Heart right ventricle (tissue), 16 donors: Measurements from ENCODE around the gene FAR1. TPM values are rescaled to one million over a fixed set of nuclear protein-coding genes. Genes with fewer than 3 reads are reported as not detected.

Source experiments
- ATAC-seq, 8 donors: fragments of 200-7000 bp; cut with Tn5 transposase; one replicate each; pipeline ENCODE4 v1.9.1; 2020; ENCODE audit warnings: mild to moderate bottlenecking in 8 of 8, moderate library complexity in 8 of 8, moderate number of reproducible peaks in 1 of 8
- DNase-seq, 2 donors: peaks; one replicate each; pipeline ENCODE4 v3.0.0-alpha.2; 2020
- H3K27ac ChIP-seq, 10 donors: fragments of 200-600 bp; sonication (generic) in 2 of 10; one replicate each; pipeline versions ENCODE4 v1.5.0 to v1.8.0; 2020 to 2022; ENCODE audit warnings: mild to moderate bottlenecking in 3 of 10
- H3K27me3 ChIP-seq, 7 donors: fragments of 200-600 bp; one replicate each; pipeline ENCODE4 v1.8.0; 2021 to 2022; ENCODE audit warnings: mild to moderate bottlenecking in 2 of 7
- H3K36me3 ChIP-seq, 9 donors: fragments of 200-600 bp; sonication (generic) in 1 of 9; one replicate each; pipeline versions ENCODE4 v1.5.0 to v1.8.0; 2020 to 2022; ENCODE audit warnings: mild to moderate bottlenecking in 2 of 9
- H3K4me1 ChIP-seq, 9 donors: fragments of 200-600 bp; sonication (generic) in 1 of 9; one replicate each; pipeline versions ENCODE4 v1.5.0 to v1.8.0; 2020 to 2022; ENCODE audit warnings: mild to moderate bottlenecking in 4 of 9
- H3K4me3 ChIP-seq, 10 donors: fragments of 200-600 bp; sonication (generic) in 2 of 10; one replicate each; pipeline versions ENCODE4 v1.5.0 to v1.8.0; 2020 to 2022; ENCODE audit warnings: mild to moderate bottlenecking in 7 of 10, moderate library complexity in 2 of 10
- H3K9me3 ChIP-seq, 11 donors: fragments of 200-600 bp in 10 of 11; sonication (generic) in 2 of 11; one replicate each; pipeline versions ENCODE4 v1.5.0 to v1.8.0; 2013 to 2022; ENCODE audit warnings: mild to moderate bottlenecking in 2 of 11, control low read depth in 1 of 11, moderate library complexity in 1 of 11
- CTCF ChIP-seq, 9 donors: fragments of 200-600 bp; sonication (generic) in 2 of 9; IDR thresholded peaks; one replicate each; pipeline versions ENCODE4 v1.5.0 to v1.8.0; 2021 to 2022; ENCODE audit warnings: antibody characterized with exemption in 9 of 9, mild to moderate bottlenecking in 5 of 9, moderate library complexity in 1 of 9
- WGBS, 2 donors: extraction: QIAGEN DNeasy Blood & Tissue Kit; methylation state at CpG; one replicate each; pipeline ENCODE4 v1.1.7; 2013; ENCODE audit warnings: inconsistent platforms in 1 of 2; 5-methylcytosine and 5-hydroxymethylcytosine counted together
- intact Hi-C, 10 donors: fragments of 100-400 bp; cut with DNase I; formaldehyde crosslinking; loops; one replicate each; pipeline versions ENCODE4 v1.11.1 to v1.14.2; 2022
- polyA plus RNA-seq, 2 donors: library from polyadenylated mRNA; stranded (reverse); fragments of 200-250 nt; gene quantifications; one replicate each; pipeline ENCODE4 v1.2.3, GENCODE V29; 2013
- total RNA-seq, 10 donors: library from RNA; stranded (reverse); fragmentation: NEBNext Ultra II Directional in 3 of 10; extraction: Animal tissue kit (Norgen Biotek cat#: 25700) in 3 of 10; gene quantifications; one replicate each; pipeline versions ENCODE4 v1.2.1 to v1.2.4, GENCODE V29; 2021 to 2023
- donor health status: Arrhythmogenic right ventricular cardiomyopathy.
- donor health status: ischemic (EF 13 %, LVEDD 7.1; RV severe dilation, severe dysfunction).
- donor health status: healthy with polysubstance abuse.
- donor health status: DM: no; HTN: yes; CAD: no.
- donor health status: DM: no; HTN: no; CAD: no.
- donor health status: ischemic (EF 25% LVEDD 6.9; RV normal size, moderate dysfunction).
- donor health status: ischemic (EF 25% LVEDD 5.7; RV mildly dilated, moderate dysfunction).
- donor health status: healthy.
- donor health status: DM: yes; HTN: yes; CAD: no.
- donor health status: Ischemic cardiomyopathy.
- donor health status: ischemic (EF 35%, LVEDD 5.7; RV mildly dilated, moderate dysfunction).
- donor health status: nonischemic (EF 11% LVEDD 7.7; RV severe dilation, severe dysfunction).
- donor health status: DM: yes; HTN: yes; CAD: no.
- donor health status: PGD.
- donor health status: ischemic (EF 29% LVEDD 5.4; RV normal size, mild dysfunction).
- donor health status: nonischemic (EF 23%, LVEDD 6.1; RV moderate dilation, normal function).

FAR1 gene
- total and polyA plus RNA-seq, 12 donors = 13.3 to 45.9 (median 36.1) TPM

GRCh38 chr11:13694115-13694514 lies 25.6 kb downstream of the FAR1 start:
- TF ChIP-seq CTCF (IDR thresholded peaks at IDR 0.05) = no peak
- DNase-seq = no peak
- peaks cover 0 to 18% (median 8%) of the 10 kb centered on the region in 9 donors for H3K4me1 ChIP-seq
- H3K27me3 ChIP-seq = no peaks in the 10 kb centered on the region
- H3K9me3 ChIP-seq = no peaks in the 10 kb centered on the region
- H3K27ac ChIP-seq = no peak overlapping the region
- H3K36me3 ChIP-seq = peaks cover 0 to 41% (median 4%) of the 10 kb centered on the region in 9 donors
- ATAC-seq = no peak
- no peak overlapping the region for H3K4me3 ChIP-seq
- intact Hi-C loops = no loop called here
- WGBS, 2 donors = 89 to 90% methylated on average over 4 of the region's 4 CpGs

- Histone ChIP-seq H3K27ac (no peak overlapping the region), H3K27me3 (no peaks in the 10 kb centered on the region), H3K36me3 (peaks cover 0 to 53% (median 4%) of the 10 kb centered on the region in 9 donors), H3K4me1 (peaks cover 0 to 20% (median 8%) of the 10 kb centered on the region in 9 donors), H3K4me3 (no peak overlapping the region), H3K9me3 (no peaks in the 10 kb centered on the region)
- ATAC-seq (no peak), DNase-seq (no peak)
- intact Hi-C loops = no loop called here
- TF ChIP-seq CTCF (IDR thresholded peaks at IDR 0.05) = no peak
Observed at GRCh38 chr11:13695886-13696285, 27.4 kb downstream of the FAR1 start.

GRCh38 chr11:13697710-13698109 lies 29.2 kb downstream of the FAR1 start:
- DNase-seq (no peak), ATAC-seq (no peak)
- no peak for TF ChIP-seq CTCF (IDR thresholded peaks at IDR 0.05)

GRCh38 chr11:13698132-13698531 lies 29.7 kb downstream of the FAR1 start:
- TF ChIP-seq CTCF (IDR thresholded peaks at IDR 0.05) = no peak
- Histone ChIP-seq H3K9me3 (no peaks in the 10 kb centered on the region), H3K4me3 (no peak overlapping the region), H3K27ac (no peak overlapping the region), H3K27me3 (no peaks in the 10 kb centered on the region), H3K36me3 (peaks cover 0 to 75% (median 4%) of the 10 kb centered on the region in 9 donors), H3K4me1 (peaks cover 0 to 18% (median 6%) of the 10 kb centered on the region in 9 donors)
- WGBS, 2 donors = 55 to 64% methylated on average over 2 of the region's 2 CpGs
- DNase-seq = no peak
- no peak for ATAC-seq
- intact Hi-C loops = no loop called here

More at GRCh38 chr11:13697710-13698109, 29.2 kb downstream of the FAR1 start:
- Histone ChIP-seq H3K4me3 (no peak overlapping the region), H3K36me3 (peaks cover 0 to 71% (median 4%) of the 10 kb centered on the region in 9 donors), H3K27ac (no peak overlapping the region), H3K4me1 (peaks cover 0 to 20% (median 8%) of the 10 kb centered on the region in 9 donors), H3K9me3 (no peaks in the 10 kb centered on the region), H3K27me3 (no peaks in the 10 kb centered on the region)
- WGBS, 2 donors = 93 to 94% methylated on average over 1 of the region's 1 CpG
- intact Hi-C loops = no loop called here
